GM19438 (cell line): ENCODE measurements around the gene OBSCN.
A peak's percentile ranks its signal among the peaks of the same experiment; 100 is the strongest.

Experiments
- ATAC-seq: cut with Tn5 transposase; IDR thresholded peaks from one replicate; pipeline ENCODE4 v1.9.1; 2021; ENCODE audit warnings: low read depth; ENCODE audit not compliant: unreplicated experiment

OBSCN gene, protein sequence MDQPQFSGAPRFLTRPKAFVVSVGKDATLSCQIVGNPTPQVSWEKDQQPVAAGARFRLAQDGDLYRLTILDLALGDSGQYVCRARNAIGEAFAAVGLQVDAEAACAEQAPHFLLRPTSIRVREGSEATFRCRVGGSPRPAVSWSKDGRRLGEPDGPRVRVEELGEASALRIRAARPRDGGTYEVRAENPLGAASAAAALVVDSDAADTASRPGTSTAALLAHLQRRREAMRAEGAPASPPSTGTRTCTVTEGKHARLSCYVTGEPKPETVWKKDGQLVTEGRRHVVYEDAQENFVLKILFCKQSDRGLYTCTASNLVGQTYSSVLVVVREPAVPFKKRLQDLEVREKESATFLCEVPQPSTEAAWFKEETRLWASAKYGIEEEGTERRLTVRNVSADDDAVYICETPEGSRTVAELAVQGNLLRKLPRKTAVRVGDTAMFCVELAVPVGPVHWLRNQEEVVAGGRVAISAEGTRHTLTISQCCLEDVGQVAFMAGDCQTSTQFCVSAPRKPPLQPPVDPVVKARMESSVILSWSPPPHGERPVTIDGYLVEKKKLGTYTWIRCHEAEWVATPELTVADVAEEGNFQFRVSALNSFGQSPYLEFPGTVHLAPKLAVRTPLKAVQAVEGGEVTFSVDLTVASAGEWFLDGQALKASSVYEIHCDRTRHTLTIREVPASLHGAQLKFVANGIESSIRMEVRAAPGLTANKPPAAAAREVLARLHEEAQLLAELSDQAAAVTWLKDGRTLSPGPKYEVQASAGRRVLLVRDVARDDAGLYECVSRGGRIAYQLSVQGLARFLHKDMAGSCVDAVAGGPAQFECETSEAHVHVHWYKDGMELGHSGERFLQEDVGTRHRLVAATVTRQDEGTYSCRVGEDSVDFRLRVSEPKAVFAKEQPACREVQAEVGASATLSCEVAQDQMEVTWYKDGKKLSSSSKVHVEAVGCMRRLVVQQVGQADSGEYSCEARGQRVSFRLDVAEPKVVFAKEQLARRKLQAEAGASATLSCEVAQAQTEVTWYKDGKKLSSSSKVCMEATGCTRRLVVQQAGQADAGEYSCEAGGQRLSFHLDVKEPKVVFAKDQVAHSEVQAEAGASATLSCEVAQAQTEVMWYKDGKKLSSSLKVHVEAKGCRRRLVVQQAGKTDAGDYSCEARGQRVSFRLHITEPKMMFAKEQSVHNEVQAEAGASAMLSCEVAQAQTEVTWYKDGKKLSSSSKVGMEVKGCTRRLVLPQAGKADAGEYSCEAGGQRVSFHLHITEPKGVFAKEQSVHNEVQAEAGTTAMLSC (N-terminal part only)

DNA sequence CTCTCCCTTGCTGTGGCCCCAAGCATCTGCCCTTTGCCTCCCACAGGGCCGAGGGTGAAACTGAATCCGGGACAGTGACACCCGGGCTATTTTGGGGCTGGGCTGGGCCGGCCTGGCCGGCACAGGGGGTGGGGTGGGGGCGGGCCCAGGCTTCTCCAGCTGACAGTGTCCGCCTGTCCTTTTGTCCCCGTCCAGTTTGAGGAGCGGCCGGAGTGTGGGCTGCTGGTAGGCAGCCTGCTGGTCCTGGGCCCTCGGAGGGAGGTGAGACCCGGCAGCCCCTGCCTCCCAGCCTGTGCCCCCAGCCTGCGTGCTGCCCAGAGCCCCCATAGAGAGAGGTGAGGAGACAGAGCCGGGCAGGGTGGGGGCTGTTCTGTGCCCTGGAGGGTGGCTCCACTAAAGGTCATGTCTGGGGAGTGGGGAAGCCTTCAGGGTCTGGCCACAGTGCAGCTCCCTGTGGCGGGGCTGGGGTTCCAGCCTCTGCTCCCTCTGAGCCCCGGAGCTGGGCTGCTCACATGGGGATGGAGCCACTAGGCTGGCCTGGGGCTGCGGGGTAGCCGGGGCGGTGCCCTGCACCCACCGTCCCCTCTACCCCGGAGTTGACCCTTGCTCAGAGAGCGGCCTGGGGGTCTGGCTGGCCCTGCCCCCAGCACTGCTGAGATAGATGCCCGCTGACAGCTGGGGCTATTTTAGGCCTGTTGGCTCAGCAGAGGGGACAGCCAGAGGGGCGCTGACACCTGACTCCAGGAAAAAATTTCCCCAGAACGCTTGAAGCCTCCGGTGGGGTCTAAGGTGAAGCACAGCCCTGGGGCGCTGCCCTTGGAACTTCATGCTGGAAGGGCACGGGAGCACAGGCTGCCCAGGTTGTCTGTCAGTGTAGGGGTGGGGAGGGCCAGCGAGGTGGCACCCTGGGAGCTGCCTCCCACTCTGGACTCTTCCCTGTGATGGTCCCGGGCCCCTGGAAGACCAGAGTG is at the start of gene OBSCN:
Gene OBSCN (plus strand): TSS at position 194 of the 971 bp plus-strand sequence. CDS start 3,740 bp downstream, outside the sequence.
- no peak for ATAC-seq

DNA sequence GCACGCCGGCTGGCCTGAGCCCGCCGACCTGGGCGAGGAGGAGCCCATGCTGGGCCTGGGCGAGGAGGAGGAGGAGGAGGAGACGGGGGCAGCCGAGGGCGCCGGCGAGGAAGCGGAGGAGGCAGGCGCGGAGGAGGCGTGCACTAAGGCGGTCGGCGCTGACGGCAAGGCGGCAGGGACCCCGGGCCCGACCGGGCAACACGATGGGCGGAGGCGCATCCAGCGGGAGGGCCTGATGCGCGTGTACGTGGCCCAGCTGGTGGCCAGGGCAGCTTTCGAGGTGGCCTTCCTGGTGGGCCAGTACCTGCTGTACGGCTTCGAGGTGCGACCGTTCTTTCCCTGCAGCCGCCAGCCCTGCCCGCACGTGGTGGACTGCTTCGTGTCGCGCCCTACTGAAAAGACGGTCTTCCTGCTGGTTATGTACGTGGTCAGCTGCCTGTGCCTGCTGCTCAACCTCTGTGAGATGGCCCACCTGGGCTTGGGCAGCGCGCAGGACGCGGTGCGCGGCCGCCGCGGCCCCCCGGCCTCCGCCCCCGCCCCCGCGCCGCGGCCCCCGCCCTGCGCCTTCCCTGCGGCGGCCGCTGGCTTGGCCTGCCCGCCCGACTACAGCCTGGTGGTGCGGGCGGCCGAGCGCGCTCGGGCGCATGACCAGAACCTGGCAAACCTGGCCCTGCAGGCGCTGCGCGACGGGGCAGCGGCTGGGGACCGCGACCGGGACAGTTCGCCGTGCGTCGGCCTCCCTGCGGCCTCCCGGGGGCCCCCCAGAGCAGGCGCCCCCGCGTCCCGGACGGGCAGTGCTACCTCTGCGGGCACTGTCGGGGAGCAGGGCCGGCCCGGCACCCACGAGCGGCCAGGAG is 49.5 kb upstream of the OBSCN start:
- ATAC-seq = no peak

DNA sequence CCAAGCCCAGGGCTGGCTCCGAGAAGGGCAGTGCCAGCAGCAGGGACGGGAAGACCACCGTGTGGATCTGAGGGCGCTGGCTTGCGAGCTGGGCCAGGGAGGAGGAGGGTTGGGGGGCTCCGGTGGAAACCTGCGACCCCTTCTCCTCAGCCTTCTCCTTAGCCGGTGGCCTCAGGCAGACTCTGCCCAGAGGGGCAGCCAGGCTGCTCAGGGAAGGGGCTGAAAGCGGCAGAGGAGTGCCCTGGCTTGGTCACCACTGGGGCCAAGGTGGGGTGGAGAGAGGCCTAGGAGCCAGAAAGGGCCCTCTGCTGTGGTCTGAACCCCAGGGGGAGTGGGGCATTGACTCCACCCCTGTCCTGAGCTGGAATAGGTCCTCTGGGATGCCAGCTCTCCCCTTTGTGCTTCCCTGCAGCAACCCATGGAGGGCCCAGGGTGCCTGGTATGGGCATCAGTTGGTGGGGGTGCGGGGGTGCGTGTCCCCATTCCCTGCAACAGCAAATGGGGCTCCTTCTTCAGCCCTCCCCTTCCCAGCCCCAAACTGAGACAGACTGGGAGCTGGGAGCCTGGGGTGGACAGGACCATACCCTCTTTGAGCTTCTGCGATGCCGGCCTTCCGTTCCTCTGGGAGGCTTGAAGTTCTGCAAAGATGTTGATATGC is 48.7 kb upstream of the OBSCN start:
- no peak for ATAC-seq

DNA sequence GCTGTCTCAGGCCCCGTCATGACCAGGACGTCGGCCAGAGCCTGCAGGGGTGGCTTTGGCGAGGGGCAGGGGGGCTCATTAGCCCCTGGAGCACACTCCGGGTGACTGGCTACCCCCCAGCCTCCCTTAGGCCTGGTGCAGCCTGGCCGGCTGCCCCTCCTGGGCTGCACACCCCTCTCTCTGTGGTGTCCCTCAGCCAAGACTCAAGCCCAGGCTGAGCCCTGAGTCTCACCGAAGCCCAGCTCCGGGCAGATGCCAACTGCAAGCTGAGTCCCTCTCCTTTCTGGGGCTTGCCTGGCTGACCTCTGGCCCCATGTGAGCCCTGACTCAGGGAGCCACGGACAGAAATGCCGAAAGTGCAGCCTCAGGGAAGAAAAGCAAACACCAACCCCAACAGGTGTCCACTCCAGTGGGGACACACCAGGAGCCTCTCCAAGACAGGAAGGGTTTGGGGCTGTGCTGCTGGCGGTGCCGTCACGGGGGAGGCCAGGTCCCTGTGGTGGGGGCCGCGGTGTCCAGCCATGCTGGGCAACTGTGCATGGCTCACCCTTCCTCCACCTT is 47.6 kb upstream of the OBSCN start:
- no peak for ATAC-seq

DNA sequence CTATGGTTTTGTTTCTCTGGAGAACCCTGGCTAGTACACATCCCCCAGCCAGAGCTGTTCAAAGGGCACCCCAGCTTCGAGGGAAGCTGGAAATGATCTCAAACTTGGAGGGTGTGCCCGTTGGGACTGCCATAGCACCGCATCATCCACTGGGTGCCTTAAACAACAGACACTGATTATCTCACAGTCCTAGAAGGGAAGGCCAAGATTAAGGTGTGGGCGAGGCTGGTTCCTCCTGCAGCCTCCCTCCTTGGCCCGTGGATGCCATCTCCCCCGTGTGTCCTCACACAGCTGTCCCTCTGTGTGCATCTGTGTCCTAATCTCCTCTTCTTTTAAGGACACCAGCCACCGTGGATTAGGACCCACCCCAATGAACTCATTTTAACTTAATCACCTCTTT is 46.5 kb upstream of the OBSCN start:
- no peak for ATAC-seq

DNA sequence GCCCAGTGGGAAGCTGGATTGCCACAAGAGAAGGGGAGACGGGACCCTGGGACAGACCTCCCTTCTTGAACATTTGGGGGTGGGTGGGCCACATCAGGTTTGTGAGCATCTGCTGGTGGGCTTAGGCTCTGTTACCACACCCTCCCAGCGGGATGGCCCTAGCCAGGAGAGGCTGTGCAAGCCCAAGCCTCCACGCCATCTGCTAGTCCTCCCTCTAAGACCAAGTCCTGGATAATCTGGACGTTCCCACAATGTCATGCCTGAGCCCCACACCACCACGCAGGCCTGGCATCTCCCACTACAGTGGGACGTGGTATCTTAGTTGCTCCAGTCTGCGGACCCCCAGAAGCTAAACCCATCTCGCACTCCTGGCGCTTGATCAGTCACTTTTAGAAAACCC is 46.0 kb upstream of the OBSCN start:
- no peak for ATAC-seq

DNA sequence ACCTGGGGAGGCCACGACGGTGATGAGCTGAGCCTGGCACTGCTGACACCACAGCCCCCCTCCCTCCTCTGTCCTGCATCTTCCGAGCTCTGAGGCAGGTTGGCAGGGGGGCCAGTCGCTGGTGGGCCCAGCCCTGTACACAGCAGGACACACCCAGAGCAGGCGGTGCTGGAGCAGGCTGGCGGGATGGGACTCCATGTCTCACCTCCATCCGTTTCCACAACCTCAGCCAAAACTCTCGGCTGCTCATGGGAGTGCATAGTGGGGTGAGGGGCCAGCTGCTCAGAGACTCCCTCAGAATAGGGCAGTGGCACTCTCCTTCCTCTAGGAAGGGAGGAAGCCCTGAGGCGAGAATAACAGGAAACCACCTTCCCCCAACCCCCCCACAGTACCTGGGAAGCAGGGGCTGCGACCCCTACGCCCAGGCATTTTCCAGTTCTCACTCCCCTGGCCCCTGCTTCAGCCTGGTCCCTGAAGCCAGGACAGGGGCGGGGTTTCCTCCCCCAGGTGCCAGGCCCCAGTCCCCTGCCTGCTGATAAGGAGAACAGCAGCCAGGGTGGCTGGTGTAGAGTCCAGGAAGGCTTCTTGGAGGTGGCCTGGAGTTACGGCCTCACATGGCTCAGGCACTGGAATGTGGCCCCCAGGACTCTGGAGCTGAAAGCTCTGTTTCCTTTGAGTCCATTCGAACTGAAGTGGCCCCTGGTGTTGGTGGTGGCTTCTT is 45.4 kb upstream of the OBSCN start:
- no peak for ATAC-seq

DNA sequence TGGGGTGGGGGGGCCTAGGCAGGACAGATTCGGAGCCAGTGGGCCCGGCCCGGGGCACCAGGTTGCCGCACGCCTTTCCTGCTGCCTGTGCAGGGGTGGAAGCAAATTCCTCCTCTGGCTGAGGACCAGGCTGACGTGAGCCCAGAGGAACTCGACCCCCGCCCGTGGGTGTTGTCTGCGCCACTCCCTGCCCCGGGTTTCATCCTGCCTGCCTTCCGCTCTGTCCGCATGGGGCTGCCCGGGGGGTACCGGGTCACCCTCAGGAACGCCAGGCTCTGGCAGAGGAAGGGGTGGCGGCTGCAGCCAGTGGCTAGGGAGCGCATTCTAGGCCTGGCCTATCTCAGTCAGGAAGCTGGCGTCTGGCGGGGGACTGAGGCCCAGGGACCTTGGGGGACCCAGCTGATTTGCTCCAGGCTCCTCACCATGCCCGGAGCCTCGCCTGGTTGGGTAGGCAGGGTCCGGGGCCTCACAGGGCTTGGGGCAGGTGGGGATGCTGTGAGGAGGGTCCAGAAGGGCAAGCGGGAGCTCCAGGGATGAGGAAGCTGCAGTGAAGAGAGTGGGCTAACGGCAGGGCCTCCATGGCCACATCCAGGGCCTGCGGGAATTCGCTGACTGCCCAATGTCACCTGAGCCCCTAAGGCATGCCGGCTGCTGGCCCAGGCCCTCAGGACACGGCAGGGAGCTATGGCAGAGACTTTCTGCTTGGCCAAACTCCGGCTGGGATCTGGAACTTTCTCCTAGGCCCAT is 44.7 kb upstream of the OBSCN start:
- ATAC-seq = no peak

DNA sequence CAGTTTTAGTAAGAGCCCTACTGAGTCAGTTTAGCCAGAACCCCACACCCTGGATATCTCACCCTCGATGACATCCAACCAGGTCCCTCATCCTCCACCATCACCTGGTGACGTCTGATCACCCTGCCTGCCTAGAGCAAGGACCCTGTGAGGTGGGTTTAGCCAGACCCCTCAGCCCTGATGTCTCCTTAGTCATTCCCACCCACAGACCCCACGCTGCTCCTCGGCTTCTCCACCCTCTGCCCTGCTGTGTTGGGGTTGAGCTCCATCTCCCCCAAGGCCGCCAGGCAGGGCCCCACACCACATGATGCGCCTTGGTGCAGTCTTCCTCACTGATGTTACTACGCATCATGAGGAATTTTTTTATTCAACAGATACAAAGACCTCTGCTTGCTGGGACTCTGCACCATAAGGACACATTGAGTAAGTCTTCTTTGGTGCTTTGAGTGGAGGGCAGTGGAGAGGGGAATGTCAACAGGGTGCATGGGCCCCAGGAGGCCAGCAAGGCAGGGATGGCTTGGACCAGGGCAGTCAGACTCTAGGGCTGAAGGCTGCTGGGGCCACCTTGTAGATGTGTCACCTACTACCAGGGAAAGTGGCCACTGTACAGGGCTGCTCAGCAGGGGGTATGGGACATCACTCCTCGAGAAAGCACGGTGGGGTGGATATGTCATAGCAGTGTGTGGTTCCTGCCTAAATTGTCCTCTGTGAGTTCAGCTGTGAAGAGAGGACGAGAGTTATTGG is 43.9 kb upstream of the OBSCN start:
- no peak for ATAC-seq

DNA sequence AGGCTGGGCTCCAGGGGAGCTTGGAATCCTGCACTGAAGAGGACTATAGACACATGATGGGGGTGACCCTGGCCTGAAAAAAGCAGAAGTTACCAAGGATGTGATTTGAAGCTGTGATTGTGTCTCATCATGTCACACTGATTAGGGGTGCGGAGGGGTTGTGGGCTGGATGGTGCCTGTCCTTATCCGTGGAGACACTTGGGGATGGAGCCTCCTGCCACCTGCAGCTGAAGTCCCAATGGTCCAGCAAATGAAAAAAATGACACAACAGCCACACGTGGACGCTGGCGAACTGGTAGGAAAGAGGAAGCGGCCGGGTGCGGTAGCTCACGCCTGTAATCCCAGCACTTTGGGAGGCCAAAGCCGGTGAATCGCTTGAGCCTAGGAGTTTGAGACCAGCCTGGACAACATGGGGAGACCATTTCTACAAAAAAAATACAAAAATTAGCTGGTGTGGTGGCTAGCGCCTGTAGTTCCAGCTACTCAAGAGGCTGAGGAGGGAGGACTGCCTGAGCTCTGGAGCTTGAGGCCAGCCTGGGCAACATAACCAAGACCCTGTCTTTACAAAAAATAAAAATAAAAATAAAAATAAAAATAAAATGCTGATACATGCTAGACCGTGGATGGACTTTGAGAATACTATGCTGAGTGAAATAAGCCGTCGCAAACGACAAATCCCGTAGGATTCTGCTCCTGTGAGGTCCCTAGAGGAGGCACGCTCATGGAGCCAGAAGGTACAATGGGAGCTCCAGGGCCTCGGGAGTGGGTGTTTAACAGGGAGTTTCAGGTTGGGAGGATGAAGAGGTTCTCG is 43.1 kb upstream of the OBSCN start:
- no peak for ATAC-seq

DNA sequence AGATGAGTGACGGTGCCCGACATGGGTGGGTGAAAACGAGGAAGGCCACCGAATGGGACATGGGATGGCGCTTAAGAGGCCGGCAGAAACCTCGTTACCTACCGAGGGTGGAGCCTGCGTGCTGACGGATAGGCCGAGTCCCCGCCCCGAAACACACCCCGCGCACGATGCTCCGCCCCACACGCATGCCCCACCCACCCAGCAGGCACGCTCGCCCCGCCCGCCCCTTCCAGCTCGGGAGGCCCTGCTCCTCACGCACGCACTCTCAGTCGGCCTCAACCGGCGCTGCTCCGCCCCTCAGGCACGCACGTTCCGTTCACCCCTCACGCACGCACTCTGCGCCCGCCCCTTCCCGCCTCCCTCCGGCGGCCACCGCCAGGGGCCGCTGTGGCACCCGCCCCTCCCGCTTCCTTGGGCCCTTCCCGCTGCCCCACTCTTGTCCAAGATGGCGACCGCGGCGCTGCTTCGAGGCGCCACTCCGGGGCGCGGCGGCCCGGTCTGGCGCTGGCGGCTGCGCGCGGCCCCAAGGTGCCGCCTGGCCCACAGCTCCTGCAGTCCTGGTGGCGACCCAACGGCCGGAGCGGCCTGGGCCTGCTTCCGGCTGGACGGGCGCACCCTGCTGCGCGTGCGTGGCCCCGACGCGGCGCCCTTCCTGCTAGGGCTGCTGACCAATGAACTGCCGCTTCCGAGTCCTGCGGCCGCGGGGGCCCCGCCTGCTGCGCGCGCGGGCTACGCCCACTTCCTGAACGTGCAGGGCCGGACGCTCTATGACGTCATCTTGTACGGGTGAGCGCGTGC is 42.3 kb upstream of the OBSCN start, which contains the start of gene IBA57:
Gene IBA57 (plus strand): TSS at position 433 of the 798 bp plus-strand sequence. CDS start 13 bp downstream, at position 446.
- ATAC-seq = peak; percentile 81

DNA sequence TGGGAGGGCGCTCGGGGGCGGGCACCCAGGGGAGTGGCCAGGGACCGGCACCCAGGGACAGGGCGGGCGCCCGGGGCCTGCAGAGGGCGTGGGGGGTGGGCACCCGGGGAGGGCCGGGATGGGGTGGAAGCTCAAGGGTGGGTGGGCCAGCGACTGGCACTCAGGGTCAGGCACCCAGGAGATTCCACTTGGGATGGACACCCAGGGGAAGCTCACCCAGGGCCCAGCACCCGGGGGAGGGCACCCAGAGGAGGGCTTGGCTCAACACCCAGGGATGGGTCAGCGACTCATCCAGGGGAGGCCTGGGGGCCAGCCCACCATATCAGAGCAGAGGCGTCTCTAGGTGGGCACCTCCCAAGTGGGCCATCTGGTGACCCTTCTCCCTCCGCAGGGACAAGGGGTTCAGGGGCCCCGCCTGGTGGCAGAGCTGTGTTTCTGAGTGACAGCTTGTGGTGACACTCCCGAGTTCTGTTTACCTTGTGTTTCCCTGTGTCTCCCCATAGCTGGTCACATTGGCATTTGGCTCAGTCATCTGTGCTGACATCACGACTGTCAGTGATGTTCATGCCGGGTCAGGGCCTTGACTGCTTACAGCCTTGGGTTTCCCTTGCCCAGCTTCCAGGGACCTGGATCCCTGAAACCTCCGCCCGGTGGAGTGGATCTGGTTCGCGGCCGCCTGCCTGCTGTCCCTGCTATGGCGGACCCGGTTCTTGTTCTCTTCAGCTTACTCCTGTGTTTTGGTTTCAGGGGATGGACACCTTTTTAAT is 41.5 kb upstream of the OBSCN start:
- peak; percentile 22 for ATAC-seq

DNA sequence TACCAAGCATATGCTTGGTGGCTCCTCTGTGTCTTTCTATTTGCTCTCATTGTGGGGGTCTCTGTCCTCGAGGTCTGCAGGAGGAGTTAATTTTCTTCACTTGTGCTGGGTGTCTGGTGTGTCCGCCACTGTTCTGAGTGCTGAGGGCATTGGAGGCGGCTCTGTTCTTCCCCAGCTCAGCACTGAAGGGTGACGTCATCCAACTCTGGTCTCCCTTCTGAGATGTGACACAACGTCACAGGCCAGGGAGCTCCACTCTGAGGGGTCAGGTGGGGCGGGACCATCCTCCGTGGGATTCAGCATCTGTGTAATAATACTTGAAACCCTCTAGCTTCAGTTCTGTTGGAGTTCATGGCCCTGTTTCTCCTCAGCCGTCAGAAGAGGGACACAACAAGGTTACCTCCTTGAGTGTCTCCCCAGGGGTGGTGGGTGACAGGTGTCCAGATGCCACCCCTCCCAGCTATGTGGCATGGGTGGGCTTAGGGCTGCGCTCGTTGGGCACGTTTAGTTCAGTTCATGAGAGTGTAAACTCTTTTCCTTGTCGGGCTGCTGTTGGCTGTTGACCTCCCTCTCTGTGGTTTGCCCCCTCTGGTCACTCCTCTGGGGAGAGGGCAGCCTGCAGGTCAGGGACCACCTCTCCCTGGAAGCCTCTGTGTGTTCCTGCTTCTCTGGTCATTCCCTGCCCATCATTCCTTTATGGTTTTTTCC is 39.1 kb upstream of the OBSCN start:
- ATAC-seq = no peak
